GM18858 (cell line): ENCODE measurements around the gene LPGAT1.
"Not testable (repeated sequence)": the region's sequence is repeated elsewhere in the genome, so short reads cannot be mapped to it uniquely, and the experiment has no call there.

Source experiments
- ATAC-seq: cut with Tn5 transposase; IDR thresholded peaks from one replicate; pipeline ENCODE4 v1.9.1; 2021; ENCODE audit not compliant: unreplicated experiment

Gene LPGAT1

DNA sequence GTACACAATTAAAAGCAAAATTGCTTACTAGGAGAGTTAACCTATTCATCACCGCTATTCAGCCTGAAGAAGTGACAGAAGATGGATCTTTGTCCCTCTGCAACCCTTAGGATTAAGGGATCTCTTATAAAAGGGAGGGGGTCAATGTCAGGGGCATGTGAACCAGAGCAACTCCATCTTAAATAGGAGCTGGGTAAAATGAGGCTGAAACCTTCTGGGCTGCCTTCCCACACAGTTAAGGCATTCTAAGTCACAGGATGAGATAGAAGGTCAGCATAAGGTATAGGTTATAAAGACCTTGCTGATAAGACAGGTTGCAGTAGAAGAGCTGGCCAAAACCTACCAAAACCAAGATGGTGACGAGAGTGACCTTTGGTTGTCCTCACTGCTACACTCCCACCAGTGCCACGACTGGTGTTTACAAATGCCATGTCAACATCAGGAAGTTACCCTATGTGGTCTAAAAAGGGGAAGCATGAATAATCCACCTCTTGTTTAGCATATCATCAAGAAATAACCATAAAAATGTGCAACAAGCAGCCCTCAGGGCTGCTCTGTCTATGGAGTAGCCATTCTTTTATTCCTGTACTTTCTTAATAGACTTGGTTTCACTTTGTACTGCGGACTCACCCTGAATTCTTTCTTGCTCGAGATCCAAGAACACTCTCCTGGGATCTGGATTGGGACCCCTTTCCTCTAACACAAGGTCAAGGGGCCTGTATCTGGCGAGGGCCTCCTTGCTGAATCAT is 119.8 kb downstream of the LPGAT1 start:
- no peak for ATAC-seq

DNA sequence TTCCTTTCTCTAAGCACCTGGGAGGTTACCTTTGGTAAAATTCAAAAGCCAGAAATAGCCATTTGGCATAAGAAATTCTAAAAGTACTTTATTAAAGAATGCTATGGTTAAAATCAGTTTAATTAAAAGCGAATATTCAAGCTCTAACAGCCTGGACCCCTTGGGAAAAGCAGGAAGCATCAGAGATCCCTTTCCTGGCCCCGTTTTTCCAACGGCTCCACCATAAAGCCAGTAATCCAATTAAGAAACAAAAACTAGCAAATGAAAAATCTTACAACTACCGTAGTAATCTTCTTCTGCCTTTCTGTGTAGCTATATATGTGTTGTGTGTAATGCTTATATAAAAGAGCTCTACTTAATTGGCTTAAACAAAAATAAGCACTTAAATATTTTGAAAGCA is 121.6 kb downstream of the LPGAT1 start:
- ATAC-seq: no peak

DNA sequence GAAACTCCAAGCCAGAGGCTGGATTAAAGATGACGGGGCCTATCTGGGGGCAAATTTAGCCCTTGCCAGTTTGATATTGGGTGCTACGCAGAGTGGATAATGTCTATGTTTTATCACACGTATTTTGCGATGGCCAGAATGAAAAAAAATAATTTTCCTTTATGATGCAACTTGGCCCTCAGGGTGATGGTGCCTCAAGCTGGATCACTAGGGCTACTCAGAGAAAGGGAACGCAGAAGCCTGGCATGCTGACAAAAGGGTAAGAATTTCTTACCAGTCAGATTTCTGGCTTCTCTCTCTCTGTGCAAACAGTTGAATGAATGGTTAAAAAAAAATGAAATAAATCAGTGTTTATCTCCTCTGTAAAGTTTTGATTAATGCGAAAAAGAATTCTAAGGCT is 122.6 kb downstream of the LPGAT1 start:
- ATAC-seq: no peak

DNA sequence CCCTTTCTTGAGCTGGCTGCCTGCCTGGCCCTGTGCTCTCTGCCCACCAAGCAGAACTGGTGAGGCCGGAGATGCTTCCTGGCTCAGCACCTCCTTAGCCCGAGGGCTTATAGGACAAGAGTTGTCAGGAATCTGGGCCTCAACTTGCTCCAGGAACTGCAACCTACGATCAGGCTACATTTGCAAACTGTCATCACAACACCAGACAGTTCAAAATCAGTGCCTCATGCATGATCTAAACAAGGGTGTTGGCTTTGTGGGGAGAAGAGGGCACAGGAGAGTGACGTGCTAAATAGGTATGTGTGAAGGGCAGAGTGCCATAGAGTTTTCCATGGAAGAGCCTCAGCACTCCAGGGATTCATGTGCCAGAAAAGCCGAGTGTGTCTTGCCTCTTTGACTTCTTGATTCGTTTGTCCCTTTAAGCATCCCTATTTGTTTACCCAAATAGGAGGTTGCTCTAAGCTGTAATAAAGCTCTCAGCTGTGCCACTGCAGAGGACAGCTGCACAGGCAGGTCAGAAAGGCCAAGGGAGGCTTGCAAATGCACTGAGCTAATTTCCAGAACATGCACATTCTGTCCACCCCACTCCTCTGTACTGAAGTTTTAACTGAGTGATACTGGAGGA is 125.0 kb downstream of the LPGAT1 start:
- ATAC-seq: no peak

DNA sequence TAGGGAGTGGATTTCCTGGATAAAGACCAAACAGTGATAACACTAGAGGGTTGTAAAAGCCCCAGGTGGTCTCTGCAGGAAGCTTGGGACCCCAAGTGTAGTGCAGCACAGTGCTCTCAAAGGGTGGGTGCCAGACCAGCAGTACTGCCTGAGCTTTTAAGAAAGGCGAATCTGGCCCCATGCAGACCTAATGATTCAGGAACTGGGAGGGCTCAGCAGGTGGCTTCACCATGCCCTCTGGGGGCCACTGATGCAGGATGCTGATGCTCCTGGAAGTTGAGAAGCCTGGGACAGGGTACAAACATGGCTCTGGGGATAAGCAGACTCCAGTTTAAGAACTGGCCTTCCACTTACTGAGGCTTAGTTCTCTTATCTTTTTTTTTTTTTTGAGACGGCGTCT is 126.0 kb downstream of the LPGAT1 start:
- no peak for ATAC-seq

DNA sequence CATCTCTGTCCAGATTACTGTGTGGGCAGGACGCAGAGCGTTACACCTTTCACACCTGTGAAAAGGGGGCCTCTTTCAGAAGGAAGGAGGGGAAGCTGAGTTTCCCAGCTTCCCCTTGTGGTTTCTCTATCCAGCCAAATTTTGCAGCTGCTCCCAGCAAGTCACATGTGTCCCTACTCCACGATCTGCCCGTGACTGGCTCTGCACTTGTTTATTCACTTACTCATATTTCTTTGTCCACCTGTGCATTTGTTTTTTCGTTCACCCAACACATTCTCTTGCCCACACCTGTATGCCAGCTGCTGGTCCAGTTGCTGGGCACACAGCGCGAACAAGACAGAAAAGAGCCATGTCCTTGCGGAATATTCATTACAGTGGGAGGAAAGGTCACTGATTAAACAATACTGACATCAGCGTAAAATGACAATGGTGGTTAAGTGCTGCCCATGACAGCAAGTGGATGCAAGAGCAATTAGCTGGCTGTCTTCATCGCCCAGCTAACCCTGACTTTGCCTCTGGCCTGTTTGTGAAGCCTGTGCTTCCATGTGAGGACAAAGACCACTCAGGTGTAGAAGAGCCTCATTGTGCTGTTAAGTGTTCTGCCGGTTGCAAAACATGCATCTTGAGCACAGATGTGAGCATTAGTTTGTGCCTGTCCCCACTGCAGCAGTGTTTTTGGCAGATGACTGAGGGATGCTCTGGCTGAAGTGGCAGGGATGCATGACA is 126.6 kb downstream of the LPGAT1 start:
- ATAC-seq: no peak

DNA sequence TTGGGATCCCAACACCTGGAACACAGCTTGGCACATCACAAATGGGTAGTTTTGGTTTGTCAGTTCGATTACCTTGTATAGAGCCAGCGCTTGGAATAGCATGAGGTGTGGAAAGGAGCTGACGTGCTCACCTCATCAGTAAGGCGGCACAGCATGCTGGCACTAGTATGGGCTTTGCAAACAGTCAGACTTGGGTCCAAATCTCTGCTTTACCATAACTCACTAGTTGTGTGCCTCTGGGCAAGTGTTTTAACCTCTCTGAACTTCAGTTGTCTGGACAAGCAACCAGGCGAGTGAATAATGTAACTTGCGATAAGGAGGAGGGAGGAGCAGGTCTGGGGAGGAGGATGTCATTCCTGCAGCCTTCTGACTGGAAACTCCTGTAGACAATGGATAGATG is 128.8 kb downstream of the LPGAT1 start:
- ATAC-seq: no peak

DNA sequence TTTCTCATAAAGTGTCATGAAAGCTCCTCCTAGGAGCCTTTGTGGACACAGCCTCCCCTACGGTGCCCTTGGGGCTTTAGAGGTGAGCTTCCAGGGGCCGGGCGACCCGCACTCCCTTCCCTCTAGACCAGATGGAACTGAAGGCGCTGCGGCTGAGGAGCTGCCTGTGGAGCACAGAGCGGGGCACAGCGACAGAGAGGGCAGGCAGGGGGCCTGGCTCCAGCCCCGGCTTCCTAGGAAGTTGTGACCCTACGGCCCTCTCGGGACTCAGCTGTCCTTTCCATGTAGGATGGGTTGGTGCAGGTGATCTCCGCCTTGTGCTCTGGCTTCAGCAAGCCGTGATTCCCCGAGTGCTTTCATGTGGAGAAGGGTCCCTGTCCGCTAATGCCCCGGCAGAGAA is 131.5 kb downstream of the LPGAT1 start:
- no peak for ATAC-seq

DNA sequence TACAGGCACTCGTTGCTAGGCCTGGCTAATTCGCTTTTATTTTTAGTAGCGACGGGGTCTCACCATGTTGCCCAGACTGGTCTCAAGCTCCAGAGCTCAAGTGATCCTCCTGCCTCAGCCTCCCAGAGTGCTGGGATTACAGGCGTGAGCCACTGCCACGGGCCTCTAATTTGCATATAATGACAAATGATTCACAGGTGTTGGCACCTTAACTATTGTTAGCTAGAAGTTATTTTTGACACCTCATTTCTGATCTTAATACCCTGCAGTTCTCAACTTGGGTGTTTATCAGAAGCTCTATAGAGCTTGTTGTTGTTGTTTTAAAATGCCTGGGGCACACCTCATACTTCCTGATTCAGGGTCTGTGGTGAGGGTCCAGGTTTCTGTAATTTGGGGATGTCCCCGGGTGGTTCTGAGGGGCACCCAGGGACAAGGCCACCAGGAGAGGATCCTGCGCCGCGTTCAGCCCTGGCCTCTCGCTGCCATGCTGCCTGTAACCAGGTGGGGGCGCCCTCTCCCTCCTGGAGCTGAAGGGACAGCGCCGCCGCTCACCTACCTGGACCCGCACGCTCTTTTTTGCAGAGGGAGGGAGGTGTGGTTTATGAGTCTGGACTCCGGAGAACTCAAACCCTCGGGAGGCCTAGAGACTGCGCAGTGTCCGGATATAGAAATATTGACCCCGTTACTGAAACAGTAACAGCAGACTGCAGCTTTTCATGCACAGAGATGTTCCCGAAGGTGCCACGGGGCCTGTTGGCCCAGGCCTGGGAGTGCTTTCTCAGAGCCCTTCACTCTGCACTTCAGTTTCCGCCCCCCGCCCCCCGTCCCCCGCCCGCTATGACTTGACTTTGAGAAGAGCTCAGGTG is 132.2 kb downstream of the LPGAT1 start:
- peak; percentile 42 for ATAC-seq

DNA sequence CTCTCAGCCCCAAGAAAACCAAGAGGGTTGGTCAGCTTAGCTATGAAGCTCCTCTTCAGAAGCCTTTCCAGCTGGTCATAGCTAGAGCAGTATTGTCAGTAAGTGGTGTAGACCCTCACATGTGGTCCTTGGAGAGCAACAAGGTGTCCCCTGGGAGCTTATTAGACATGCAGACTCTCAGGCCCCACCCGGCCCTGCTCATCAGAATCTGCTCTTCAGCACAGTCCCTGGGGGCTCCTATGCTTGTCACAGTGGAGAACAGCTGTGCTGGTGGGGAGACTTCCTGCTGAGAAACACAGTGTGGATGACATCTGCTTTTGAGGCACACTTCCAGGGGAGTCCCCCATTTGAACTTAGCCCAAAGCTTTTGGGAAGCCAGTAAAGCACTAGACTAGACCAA is 133.2 kb downstream of the LPGAT1 start:
- peak; percentile 61 for ATAC-seq

DNA sequence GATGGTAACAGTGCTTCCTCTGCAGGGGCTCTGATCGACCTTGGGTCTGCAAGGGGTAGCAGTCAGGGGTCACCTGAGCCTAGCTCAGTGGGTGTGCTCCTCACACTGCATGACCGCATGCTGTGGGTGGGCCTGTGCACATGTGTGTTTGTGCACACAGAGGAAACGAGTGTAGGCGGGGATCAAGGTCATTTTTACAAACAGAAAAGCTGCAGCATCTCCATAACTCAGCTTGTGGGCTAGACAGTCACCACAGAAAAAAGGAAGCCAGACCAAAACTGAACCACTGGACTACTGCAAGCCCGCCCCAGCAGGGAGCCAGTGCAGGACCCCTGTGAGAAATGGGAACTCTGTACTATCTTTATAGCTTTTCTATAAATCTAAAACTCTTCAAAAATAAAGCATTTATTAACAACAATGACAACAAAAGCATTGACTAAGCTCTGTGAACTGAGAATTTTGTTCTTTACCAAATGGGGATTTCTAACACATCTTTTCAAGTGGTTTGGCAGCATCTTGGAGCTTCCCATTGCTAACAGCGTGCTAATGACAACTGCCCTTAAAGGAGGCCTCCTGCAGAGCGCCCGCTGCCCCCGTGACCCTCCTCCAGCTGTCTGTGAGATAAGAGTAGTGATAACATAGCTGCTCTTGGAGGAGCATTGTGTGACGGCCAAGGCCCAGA is 135.3 kb downstream of the LPGAT1 start:
- peak; percentile 35 for ATAC-seq

DNA sequence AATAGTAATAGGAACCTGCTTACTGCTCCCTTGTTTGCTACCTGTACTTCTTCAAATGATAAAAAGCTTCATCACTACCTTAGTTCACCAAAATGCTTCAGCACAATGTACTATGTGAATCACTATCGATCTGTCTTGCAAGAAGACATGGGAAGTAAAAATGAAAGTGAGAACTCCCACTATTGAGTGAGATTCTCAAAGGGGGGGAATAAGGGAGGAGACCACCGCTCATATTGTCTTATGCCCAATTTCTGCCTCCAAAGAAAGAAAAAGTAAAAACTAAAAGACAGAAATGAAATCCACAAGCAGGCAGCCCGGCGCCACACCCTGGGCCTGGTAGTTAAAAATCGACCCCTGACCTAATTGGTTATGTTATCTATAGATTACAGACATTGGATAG is 136.7 kb downstream of the LPGAT1 start:
- ATAC-seq: not testable (repeated sequence)
